HL-60/S4 treated with retinoic acid at 250 ng/mL for 4 days and 3 days (cell line): Measurements from ENCODE around the gene SLC2A13.
"Not testable (repeated sequence)": the region's sequence is repeated elsewhere in the genome, so short reads cannot be mapped to it uniquely, and the experiment has no call there.

Experiments
- in situ Hi-C: fragments of 300-500 bp; cut with MboI; formaldehyde crosslinking; loops from 2 replicates; pipeline ENCODE4 v1.7.0; 2022; ENCODE audit warnings: low sequenced_read_pairs

The SLC2A13 gene

DNA sequence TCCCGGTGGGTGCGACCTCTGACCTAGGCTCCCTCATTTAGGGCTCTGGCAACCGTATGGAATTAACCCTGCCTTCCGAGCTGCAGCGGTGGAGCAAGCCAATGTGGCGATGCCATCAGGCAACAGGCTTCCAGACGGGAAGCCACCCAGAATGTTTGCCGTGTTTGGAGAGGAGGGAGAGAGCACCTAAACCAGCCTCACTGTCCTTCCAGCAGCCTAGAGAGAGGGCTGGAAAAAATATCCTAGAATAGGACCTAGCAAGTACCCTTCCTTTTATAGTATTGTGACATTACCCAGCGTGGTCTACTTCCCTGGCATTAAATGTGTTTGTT, 287 bp upstream of the SLC2A13 start:
- in situ Hi-C loops, result no loop called here

DNA sequence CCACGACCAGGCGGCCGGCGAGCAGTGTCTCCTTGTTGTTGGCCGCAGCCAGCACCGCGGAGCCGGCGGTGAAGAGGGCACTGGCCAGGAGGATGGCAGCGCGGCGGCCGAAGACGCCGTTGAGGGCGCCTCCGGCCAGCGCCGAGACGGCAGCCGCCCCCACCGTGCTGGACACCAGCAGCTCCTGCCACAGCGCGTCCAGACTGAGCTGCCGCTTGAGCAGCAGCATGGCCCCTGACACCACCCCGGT, 691 bp downstream of the SLC2A13 start:
- in situ Hi-C loops, result no loop called here

GRCh38 chr12:40104461-40105264, 1.2 kb downstream of the SLC2A13 start:
- in situ Hi-C loops, result no loop called here

DNA sequence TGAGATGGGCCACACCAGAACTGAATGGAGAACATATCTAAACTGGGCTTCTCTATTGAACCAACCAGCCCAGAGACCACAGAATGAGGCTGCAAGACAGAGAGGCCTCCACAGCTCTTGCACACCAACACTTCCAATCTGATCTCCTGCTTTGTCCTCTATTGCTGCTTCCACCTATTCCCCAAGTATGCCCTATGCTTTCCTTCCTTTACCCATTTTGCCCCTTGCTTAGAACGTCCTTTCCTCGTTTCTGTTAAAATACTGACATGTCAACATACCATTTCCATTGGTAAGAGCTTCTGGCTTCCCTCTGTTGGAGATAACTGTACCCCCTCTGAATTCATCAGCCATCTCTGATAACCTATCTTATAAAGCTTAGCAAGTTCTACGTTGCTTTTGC, 2.8 kb downstream of the SLC2A13 start:
- in situ Hi-C loops, result no loop called here

- in situ Hi-C loops, result no loop called here
Observed at GRCh38 chr12:40101747-40102146, 4.1 kb downstream of the SLC2A13 start.

DNA sequence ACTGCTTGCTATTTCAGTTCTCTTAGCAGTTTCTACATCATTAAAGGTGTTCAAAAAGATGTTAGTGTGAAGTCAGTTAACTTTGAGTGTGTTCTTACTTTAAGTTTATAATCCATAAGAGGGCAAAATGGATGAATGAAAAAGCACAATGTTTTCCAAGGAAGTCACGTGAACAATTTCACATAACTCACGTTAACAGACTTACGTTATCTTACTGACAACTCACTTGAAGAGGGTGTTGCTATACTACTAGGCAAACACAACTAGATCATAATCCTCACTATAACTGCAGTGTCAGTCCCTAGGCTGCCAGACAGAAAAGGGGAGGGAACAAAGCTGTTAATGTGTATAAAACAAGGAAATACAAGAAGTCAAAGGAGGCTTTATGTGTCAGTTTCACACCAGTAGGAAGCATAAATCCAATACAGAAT, 6.4 kb downstream of the SLC2A13 start:
- in situ Hi-C loops, result no loop called here

DNA sequence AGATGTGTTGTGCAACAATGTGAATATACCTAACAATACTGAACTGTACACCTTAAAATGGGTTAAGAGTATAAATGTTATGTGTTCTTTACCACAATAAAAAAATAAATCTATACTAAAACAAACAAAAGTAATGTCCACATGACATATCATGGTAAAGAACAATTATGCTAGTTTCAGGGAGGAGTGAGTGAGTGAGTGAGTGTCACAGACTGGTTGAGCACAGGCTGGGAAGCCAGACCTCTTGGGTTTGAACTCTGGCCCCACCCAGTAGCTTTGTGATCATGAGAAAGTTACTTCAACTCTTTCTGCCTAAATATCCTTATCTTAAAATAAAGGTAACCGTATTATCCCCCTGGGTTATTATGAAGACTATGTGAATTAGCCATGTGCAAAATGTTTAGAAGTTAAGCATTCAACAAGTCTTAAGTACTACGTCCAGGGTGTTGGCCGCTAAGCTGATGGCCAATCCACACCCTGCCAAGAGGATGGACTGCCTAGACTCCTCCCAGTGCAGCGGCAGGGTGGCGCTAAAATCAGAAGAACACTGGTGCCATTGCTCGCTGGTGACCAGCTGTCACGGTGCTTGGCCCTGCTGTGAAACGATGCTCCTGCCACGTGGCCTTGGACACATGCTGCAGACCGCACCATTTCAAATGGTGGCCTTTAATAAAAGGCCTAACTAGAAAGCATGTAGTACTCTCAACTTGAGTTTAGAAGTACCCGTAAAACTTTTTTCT, 7.3 kb downstream of the SLC2A13 start:
- in situ Hi-C loops, result no loop called here

- in situ Hi-C loops, result no loop called here
Observed at GRCh38 chr12:40093512-40093911, 12.4 kb downstream of the SLC2A13 start.

DNA sequence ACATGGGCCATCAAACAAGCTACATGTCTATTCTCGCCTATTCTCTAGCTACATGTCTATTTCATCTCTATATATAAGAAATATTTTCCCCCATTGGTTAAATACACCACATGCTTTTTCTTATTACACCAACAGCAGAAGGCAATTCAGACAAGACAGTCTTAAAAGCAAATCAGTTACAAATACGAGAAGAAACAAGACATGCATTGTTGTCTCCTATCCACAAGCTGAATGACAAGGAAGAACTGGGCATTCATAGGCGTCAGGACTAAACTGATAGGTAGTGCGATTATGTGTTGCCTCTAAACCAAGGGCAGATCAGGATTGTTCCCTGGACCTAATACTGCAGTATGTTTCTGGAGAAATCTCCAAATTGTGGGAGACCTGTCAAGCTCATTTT, 19.4 kb downstream of the SLC2A13 start:
- in situ Hi-C loops, result no loop called here

DNA sequence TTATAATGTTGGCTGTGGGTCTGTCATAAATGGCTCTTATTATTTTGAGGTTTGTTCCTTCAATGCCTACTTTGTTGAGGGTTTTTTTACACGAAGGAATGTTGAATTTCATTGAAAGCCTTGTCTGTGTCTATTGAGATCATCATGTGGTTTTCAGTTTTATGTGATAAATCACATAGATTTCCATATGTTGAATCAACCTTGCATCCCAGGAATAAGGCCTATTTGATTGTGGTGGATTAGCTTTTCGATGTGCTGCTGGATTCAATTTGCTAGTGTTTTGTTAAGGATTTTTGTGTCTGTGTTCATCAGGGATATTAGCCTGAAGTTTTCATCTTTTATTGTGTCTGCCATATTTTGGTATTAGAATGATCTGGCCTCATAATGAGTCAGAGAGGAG, 27.6 kb downstream of the SLC2A13 start:
- in situ Hi-C loops, result no loop called here

DNA sequence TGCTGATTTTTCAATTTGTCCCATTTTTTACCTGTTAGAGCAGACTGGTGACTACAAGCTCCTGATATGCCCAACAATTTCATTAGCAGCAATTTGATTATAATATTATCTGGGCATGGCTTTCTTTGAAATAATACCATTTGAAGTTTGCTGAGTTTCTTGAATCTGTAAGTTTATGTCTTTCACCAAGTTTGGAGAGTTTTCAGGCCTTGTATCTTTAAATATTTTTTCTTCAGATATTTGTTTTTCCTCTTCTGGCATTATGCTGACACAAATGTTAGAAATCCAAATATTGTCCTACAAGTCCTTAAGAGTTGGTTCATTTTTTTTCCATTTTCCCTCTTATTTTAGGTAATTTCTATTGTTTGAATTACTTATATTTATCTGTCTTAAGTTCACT, 30.4 kb downstream of the SLC2A13 start:
- in situ Hi-C loops, result no loop called here

GRCh38 chr12:40068416-40068815, 37.5 kb downstream of the SLC2A13 start:
- in situ Hi-C loops, result no loop called here

GRCh38 chr12:40065636-40066035, 40.2 kb downstream of the SLC2A13 start:
- in situ Hi-C loops, result no loop called here

DNA sequence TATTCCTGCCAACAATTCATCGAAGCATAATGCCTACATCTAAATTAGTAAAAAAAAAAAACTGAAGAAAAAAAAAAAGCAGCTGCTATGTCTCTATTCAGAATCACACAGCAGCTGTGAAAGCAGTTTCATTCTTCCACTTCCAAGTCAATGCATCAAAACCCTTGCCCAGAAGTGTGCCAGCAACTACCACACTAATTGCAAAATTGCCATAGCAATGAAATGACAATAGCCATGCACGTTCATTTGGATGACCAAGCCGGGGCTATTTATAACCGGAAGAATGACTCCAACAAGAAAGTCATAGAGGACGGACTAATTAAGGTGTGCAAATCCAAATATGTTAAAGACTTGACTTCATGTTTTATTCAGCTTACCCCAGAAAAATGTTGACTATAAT, 42.5 kb downstream of the SLC2A13 start:
- in situ Hi-C loops, result no loop called here

- in situ Hi-C loops, result no loop called here
Observed at GRCh38 chr12:40058721-40059190, 47.1 kb downstream of the SLC2A13 start.

DNA sequence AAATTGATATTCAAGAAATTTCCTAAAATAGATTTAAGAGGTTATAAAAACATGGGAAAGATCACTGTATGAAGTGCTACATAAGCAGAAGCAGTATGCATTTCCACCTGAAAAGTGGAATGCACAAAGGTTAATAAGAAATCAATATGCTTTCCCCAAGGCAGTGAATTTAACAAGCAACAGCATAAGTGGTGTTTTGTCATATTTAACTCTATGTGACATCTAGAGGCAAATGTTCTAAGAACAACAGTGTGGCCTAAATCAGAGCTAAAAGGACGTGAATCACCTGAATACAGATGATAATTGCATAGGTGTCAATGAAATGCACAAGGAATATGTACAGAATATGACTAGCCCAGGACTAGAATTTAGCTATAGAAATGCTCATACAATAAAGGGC, 49.5 kb downstream of the SLC2A13 start:
- in situ Hi-C loops, result no loop called here

GRCh38 chr12:40055776-40056175, 50.1 kb downstream of the SLC2A13 start:
- in situ Hi-C loops, result no loop called here

DNA sequence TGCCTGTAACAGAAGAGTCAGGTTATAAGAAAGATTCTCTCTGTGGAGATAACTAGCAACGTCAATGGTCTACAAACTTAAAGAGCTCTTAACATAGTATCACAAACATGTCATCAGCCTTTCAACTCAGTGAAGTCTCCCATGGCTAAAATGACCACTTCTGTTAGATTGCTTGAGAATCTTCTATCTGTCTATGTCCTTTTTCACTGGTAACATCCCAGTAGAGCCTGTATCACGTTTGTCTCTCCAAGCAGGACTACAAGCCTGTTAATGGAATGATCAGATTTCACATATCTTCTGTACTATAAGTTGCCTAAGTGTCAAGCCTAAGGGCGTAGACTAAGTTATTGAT, 50.7 kb downstream of the SLC2A13 start:
- in situ Hi-C loops, result no loop called here

DNA sequence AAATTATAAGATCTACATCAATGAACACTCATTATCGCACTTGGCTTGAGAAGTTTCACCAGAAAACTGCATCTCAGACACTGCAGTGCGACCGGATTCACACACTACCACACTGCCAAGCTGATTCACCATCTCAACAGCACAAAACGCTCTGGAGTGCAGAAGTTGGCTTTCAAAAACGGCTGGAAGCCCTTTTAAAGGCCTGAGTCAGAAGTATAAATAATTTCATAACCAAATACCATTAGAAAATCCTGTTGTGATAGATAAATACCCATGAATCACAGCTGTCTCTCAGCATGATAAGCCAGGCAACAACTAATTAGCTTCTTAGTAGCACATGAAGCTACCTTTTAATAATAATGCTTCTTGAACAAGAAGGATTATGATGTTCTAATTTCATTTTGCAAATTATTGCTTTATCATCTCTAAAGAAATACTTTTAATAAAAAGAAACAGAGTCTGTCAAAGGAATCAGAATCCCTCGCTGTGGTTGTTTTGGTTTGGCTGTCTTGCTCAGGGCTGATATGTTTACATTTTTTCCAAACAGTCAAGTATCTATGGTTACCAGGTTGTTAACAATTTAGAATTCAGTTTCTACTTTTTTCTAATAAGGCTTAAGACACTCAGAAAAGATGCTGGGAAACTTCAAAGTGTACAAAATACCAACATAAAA, 51.2 kb downstream of the SLC2A13 start:
- in situ Hi-C loops, result no loop called here

- in situ Hi-C loops, result no loop called here
Observed at GRCh38 chr12:40049268-40049667, 56.6 kb downstream of the SLC2A13 start.

GRCh38 chr12:40047002-40047401, 58.9 kb downstream of the SLC2A13 start:
- in situ Hi-C loops, result not testable (repeated sequence)

DNA sequence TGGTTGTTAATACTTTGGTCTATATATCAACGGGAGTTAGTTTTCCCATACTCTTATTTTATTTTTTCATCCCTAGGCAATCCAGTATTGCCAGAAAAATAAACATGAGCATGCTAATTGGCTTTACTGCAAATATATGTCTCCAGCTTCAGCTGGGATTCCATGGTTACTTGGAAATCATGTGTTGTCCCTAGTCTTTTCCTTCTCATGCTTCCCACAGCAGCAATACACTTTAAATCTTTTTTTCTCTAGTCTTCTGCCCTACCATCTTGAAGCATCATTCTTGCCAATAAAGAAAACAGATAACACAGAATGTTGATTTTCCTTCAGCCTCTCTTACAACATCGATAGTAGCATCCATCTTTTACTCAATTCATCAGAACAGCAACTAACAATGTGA, 60.2 kb downstream of the SLC2A13 start:
- in situ Hi-C loops, result no loop called here
